Mucosa of rectum (tissue), 2 donors: ENCODE results near the gene DOCK10.

ENCODE experiments used
- H3K27ac ChIP-seq, 2 donors: one replicate each; pipeline ENCODE4 v1.7.0; 2013; ENCODE audit warnings: inconsistent platforms in 2 of 2, low read depth in 2 of 2, low read length in 2 of 2
- H3K27me3 ChIP-seq, 2 donors: one replicate each; pipeline ENCODE4 v1.7.0; 2013; ENCODE audit warnings: low read length in 2 of 2; ENCODE audit not compliant: control insufficient read depth in 2 of 2, insufficient read depth in 2 of 2
- H3K36me3 ChIP-seq, 2 donors: one replicate each; pipeline ENCODE4 v1.7.0; 2013; ENCODE audit warnings: low read length in 2 of 2; ENCODE audit not compliant: control insufficient read depth in 2 of 2, insufficient read depth in 2 of 2
- H3K4me1 ChIP-seq, 2 donors: one replicate each; pipeline ENCODE4 v1.7.0; 2013; ENCODE audit warnings: low read length in 2 of 2, mild to moderate bottlenecking in 1 of 2; ENCODE audit not compliant: control insufficient read depth in 2 of 2, insufficient read depth in 2 of 2
- H3K4me3 ChIP-seq, 2 donors: one replicate each; pipeline ENCODE4 v1.7.0; 2013; ENCODE audit warnings: low read length in 2 of 2
- H3K9ac ChIP-seq, 2 donors: one replicate each; pipeline ENCODE4 v1.7.0; 2013; ENCODE audit warnings: low read length in 2 of 2, low read depth in 1 of 2, mild to moderate bottlenecking in 1 of 2
- H3K9me3 ChIP-seq, 2 donors: one replicate each; pipeline ENCODE4 v1.7.0; 2013; ENCODE audit warnings: low read length in 2 of 2; ENCODE audit not compliant: control insufficient read depth in 2 of 2
- donor health status: healthy.
- donor health status: Normal muscosa, but diverticular disease.

DOCK10 gene

GRCh38 chr2:224909885-224910573 lies 132.2 kb downstream of the DOCK10 start:
- H3K9ac ChIP-seq = no peak overlapping the region
- no peak overlapping the region for H3K27ac ChIP-seq
- no peaks in the 10 kb centered on the region for H3K27me3 ChIP-seq
- no peak overlapping the region for H3K4me3 ChIP-seq
- H3K9me3 ChIP-seq = no peaks in the 10 kb centered on the region
- no peaks in the 10 kb centered on the region for H3K4me1 ChIP-seq
- no peaks in the 10 kb centered on the region for H3K36me3 ChIP-seq

GRCh38 chr2:224908818-224909217 lies 133.4 kb downstream of the DOCK10 start:
- Histone ChIP-seq H3K9me3 (no peaks in the 10 kb centered on the region), H3K9ac (no peak overlapping the region), H3K4me1 (no peaks in the 10 kb centered on the region), H3K36me3 (no peaks in the 10 kb centered on the region), H3K27me3 (no peaks in the 10 kb centered on the region), H3K4me3 (no peak overlapping the region), H3K27ac (no peak overlapping the region)

- no peaks in the 10 kb centered on the region for H3K9me3 ChIP-seq
- no peaks in the 10 kb centered on the region for H3K4me1 ChIP-seq
- no peak overlapping the region for H3K9ac ChIP-seq
- no peak overlapping the region for H3K27ac ChIP-seq
- H3K27me3 ChIP-seq = no peaks in the 10 kb centered on the region
- no peak overlapping the region for H3K4me3 ChIP-seq
- no peaks in the 10 kb centered on the region for H3K36me3 ChIP-seq
Observed at GRCh38 chr2:224904381-224904780, 137.9 kb downstream of the DOCK10 start.

DNA sequence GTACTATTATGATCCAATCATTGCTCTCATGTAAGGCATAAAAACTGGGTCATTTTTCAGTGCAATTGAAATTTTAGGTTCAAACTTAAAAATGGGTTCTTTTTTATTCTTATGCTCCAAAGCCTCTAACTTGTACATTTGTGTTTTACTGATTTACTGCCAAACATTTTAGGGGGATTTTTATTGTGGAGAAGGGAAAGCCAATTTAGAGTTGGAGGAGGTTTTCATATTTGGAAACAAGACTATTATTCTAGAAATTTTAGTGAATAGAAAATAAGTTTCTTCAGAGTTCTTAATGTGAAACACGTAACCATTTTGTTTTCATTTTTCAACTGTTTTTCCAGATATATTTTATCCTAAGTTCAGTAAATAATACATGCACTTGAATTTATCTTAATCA lies 138.6 kb downstream of the DOCK10 start:
- Histone ChIP-seq H3K4me3 (no peak overlapping the region), H3K27me3 (no peaks in the 10 kb centered on the region), H3K36me3 (no peaks in the 10 kb centered on the region), H3K27ac (no peak overlapping the region), H3K9me3 (no peaks in the 10 kb centered on the region), H3K4me1 (no peaks in the 10 kb centered on the region), H3K9ac (no peak overlapping the region)

DNA sequence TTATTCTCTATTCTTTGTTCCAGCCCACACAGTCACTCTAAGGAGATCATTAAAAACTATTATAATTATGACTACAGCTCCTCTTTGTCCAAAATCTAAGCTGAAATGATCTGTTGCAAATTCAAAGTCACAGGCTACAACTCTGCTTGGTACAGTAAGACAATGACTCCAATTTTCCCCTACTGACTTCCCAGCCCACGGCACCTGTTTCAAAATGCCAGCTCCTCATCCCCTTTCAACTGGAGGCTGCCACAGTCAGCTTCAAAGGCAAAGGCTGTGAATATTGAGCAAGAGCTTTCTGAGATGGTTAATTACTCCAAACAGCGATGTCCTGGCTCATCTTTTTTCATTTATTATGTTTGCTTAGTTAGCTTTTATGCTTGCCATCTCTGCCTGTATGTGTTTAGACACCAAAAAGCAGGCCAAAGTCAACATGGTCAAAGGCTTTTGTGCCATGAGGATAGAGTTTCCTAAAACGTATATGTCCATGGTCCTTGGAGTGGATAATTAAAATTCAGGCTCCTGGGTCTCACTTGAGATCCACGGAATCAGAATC lies 141.1 kb downstream of the DOCK10 start:
- H3K4me1 ChIP-seq = no peaks in the 10 kb centered on the region
- H3K4me3 ChIP-seq = no peak overlapping the region
- no peak overlapping the region for H3K9ac ChIP-seq
- H3K9me3 ChIP-seq = no peaks in the 10 kb centered on the region
- no peaks in the 10 kb centered on the region for H3K27me3 ChIP-seq
- no peaks in the 10 kb centered on the region for H3K36me3 ChIP-seq
- no peak overlapping the region for H3K27ac ChIP-seq

GRCh38 chr2:224895377-224895776 lies 146.9 kb downstream of the DOCK10 start:
- no peaks in the 10 kb centered on the region for H3K36me3 ChIP-seq
- H3K4me3 ChIP-seq = no peak overlapping the region
- H3K27ac ChIP-seq = no peak overlapping the region
- no peaks in the 10 kb centered on the region for H3K4me1 ChIP-seq
- H3K9me3 ChIP-seq = no peaks in the 10 kb centered on the region
- no peaks in the 10 kb centered on the region for H3K27me3 ChIP-seq
- no peak overlapping the region for H3K9ac ChIP-seq

GRCh38 chr2:224894356-224894755 lies 147.9 kb downstream of the DOCK10 start:
- Histone ChIP-seq H3K9ac (no peak overlapping the region), H3K9me3 (no peaks in the 10 kb centered on the region), H3K36me3 (no peaks in the 10 kb centered on the region), H3K4me3 (no peak overlapping the region), H3K27ac (peak overlapping the region in 1 of 2 donors; percentile 4), H3K4me1 (no peaks in the 10 kb centered on the region), H3K27me3 (no peaks in the 10 kb centered on the region)

DNA sequence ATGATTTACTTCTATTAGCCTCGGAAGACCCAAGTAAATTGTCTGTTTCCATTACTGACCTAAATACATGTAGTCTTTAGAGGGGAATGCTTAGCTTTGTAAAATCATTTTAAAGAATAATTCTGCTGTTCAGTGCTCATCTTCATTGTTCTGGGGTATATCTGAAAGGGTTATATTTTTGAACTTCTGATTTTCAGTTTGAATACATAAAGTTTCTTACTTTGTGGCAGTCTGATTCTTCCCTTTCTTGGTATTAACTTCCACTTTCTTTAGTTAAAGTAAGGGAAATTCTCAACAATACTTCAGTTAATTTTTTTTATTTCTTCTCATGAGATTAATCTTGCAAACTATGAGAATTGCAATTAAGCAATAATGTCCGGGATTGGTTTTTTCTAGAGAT lies 148.4 kb downstream of the DOCK10 start:
- Histone ChIP-seq H3K27ac (no peak overlapping the region), H3K4me3 (no peak overlapping the region), H3K9me3 (no peaks in the 10 kb centered on the region), H3K9ac (no peak overlapping the region), H3K36me3 (no peaks in the 10 kb centered on the region), H3K27me3 (no peaks in the 10 kb centered on the region), H3K4me1 (no peaks in the 10 kb centered on the region)

- H3K36me3 ChIP-seq = no peaks in the 10 kb centered on the region
- H3K4me1 ChIP-seq = no peaks in the 10 kb centered on the region
- H3K4me3 ChIP-seq = no peak overlapping the region
- no peak overlapping the region for H3K27ac ChIP-seq
- H3K9me3 ChIP-seq = no peaks in the 10 kb centered on the region
- H3K27me3 ChIP-seq = no peaks in the 10 kb centered on the region
- no peak overlapping the region for H3K9ac ChIP-seq
Observed at GRCh38 chr2:224892574-224893204, 149.6 kb downstream of the DOCK10 start.

DNA sequence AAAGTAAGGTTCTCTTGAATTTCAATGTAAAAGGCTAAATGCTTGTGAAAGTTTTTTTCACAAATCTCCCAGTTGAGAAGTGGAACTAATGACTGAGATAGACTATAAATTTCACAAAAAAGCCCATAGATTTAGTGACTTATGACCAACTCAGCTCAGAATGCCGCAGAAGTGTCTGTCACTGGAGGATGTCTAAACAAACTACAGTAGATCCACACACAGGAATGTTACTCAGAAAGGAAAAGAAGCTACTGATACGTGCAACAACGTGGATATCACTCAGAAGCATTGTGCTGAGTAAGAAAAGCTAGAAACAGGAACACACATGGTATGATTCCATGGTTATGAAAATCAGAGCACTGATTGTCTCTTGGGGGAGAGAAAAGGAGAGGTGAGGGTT lies 151.9 kb downstream of the DOCK10 start:
- Histone ChIP-seq H3K9me3 (no peaks in the 10 kb centered on the region), H3K36me3 (no peaks in the 10 kb centered on the region), H3K27me3 (no peaks in the 10 kb centered on the region), H3K9ac (no peak overlapping the region), H3K27ac (no peak overlapping the region), H3K4me1 (no peaks in the 10 kb centered on the region), H3K4me3 (no peak overlapping the region)
